ENCODE measurements around the gene ARFGEF3.
"Not testable (repeated sequence)": the region's sequence is repeated elsewhere in the genome, so short reads cannot be mapped to it uniquely, and the experiment has no call there.

ARFGEF3 gene

DNA sequence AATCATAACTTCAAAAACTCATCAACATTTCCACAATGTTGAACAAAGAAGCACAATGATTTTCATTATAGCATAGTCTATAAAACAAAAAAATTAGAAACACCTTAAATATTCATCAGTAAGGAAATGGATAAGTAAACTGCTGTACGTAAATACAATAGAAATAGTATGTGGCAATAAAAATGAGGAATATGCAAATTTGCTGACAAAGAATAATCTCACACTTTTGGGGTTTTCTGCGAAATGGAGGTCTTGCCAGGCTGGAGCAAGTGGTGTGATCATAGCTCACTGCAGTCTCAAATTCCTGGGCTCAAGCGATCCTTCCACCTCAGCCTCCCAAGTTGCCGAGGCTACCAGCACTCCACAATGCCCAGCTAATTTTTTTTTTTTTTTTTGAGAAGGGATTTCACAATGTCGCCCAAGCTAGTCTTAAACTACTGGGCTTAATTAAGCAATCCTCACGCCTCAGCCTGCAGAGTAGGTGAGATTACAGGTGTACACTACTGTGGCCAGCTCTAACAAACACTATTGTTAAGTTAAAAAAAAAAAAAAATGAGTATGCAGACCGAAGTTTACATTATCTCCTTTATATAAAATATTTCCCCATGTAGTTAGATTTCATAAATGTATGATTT is 157.1 kb downstream of the ARFGEF3 start:
- DNase-seq: no peak

DNA sequence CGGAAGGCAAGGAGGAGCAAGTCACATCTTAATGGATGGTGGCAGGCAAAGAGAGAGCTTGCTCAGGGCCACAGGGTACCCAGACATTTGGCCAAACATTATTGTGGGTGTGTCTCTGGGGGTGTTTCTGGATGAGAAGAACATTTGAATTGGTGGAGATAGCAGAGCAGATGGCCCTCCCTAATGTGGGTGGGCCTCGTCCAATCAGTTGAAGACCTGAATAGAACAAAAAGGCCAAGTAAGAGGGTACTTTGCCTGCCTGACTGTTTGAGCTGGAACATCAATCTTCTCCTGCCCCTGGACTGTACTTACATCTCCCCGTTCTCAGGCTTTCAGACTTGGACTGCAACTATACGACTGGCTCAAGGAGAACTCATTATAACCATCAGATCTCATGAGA is 160.2 kb downstream of the ARFGEF3 start:
- DNase-seq: no peak

DNA sequence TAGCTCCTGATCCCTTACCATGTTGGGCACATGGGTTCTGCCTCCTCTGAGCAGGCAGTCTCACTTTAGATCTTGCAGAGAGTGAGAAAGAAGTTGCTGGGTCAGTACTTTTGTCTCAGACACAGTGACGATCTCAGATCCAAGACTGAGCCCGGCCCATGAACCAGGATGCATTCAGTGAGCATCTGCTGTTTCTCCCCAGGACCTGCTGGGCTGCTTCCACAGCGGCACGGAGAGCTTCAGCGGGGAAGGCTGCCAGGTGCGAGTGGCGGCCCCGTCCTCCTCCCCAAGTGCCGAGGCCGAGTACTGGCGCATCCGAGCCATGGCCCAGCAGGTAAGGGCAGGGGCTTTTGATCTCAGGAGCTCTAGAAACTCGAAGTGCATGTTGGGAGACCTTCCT is 162.1 kb downstream of the ARFGEF3 start:
- DNase-seq: no peak

DNA sequence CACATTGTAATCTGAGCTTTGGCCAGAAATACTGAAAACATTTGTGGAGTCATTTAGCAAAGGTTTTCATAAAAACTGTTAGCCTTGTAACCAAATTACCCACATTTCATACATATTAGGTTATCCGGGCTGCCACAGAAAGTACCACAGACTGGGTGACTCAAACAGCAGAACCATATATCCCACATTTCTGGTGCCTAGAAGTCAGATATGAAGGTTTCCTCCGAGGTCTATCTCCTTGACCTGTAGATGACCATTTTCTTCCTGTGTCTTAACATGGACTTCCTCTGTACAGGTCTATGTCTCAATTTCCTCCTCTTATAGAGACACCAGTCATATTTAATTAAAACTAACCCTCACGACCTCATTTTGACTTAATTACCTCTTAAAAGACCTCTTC is 166.5 kb downstream of the ARFGEF3 start:
- DNase-seq: no peak

- DNase-seq: no peak
Measured at GRCh38 chr6:138330763-138331162, 169.0 kb downstream of the ARFGEF3 start.

- DNase-seq: no peak
Measured at GRCh38 chr6:138331444-138331843, 169.7 kb downstream of the ARFGEF3 start.

- no peak for DNase-seq
Measured at GRCh38 chr6:138331984-138332383, 170.2 kb downstream of the ARFGEF3 start.

GRCh38 chr6:138334000-138334399 is 172.3 kb downstream of the ARFGEF3 start:
- DNase-seq: no peak

DNA sequence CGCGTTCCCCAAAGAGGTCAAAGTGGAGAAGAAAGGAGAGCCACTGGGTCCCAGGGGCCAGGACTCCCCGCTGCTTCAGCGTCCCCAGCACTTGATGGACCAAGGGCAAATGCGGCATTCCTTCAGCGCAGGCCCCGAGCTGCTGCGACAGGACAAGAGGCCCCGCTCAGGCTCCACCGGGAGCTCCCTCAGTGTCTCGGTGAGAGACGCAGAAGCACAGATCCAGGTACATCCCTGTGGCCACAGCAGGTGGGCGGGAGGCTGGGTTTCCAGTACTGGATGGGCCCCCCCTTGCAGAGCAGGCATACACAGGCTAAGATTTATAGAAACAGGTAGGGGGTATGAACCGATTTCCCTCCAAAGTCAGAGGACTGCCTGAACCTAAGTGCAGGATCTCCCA is 173.2 kb downstream of the ARFGEF3 start:
- DNase-seq: no peak

DNA sequence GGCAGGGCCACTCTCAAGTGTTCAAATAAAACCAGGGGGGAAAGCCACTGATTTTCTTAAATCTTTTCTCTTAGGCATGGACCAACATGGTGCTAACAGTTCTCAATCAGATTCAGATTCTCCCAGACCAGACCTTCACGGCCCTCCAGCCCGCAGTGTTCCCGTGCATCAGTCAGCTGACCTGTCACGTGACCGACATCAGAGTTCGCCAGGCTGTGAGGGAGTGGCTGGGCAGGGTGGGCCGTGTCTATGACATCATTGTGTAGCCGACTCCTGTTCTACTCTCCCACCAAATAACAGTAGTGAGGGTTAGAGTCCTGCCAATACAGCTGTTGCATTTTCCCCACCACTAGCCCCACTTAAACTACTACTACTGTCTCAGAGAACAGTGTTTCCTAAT is 174.5 kb downstream of the ARFGEF3 start:
- no peak for DNase-seq

DNA sequence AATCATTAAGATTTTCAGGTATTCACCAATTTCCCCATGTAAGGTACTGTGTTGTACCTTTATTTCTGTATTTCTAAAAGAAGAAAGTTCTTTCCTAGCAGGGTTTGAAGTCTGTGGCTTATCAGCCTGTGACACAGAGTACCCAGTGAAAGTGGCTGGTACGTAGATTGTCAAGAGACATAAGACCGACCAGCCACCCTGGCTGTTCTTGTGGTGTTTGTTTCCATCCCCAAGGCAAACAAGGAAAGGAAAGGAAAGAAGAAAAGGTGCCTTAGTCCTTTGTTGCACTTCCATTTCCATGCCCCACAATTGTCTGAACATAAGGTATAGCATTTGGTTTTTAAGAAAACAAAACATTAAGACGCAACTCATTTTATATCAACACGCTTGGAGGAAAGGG is 175.3 kb downstream of the ARFGEF3 start:
- DNase-seq: no peak

- DNase-seq: no peak
Measured at GRCh38 chr6:138339024-138339423, 177.3 kb downstream of the ARFGEF3 start.

GRCh38 chr6:138341176-138341575 is 179.4 kb downstream of the ARFGEF3 start:
- DNase-seq: no peak

- no peak for DNase-seq
Measured at GRCh38 chr6:138343112-138343511, 181.4 kb downstream of the ARFGEF3 start.

DNA sequence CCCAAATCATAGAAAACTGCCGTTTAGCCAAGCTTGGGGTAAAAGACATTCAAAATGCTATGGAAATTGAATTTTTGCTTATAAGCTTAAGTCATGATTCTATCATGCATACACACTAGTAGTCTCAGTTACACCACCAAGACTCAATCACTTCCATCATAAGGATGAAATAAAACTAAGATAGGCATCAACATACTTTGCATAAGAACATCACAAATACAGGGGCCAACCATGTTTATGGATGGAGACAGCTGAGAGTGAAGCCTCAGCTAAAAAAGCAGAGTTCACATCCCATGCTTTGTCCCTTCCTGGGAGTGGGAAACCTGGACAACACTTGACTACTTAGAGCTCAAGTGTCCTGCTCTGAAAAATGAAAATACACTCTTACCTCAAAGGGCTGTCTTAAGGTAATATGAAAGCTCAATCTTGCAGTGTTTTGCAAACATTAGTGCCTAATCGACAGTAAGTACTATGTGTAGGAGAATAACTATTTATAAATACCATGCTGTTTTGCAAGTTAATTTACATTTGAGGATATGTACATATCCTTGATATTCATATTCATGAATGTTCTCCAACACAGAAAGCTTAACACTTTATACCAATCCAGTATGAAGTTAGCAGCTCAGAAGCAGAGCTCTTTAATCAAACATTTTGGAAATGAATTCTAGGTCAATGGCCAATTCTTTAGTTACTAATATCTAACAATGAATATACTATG is 184.0 kb downstream of the ARFGEF3 start:
- DNase-seq: no peak

GRCh38 chr6:138346302-138347195 is 184.8 kb downstream of the ARFGEF3 start:
- no peak for DNase-seq

GRCh38 chr6:138347864-138348263 is 186.1 kb downstream of the ARFGEF3 start:
- DNase-seq: no peak

GRCh38 chr6:138349891-138350290 is 188.2 kb downstream of the ARFGEF3 start:
- no peak for DNase-seq

DNA sequence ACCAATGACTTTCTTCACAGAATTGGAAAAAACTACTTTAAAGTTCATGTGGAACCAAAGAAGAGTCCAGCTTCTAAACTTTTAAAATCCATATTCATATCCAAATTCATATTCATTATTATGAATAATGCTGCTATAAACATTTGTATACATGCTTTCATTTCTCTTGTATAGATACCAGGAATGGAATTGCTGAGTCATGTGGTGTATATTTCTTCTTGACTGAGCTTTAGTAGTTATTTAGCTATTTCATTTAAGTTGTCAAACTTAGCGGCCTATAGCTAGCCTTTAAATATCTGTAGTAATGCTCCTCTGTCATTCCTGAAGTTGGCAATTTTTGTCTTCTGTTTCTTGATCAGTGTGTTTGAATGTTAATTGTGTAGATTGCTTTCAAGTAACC is 196.2 kb downstream of the ARFGEF3 start:
- DNase-seq: no peak

- DNase-seq: not testable (repeated sequence)
Measured at GRCh38 chr6:138368684-138369083, 206.9 kb downstream of the ARFGEF3 start.

- DNase-seq: no peak
Measured at GRCh38 chr6:138370631-138371451, 209.1 kb downstream of the ARFGEF3 start.

- DNase-seq: no peak
Measured at GRCh38 chr6:138371452-138371711, 209.6 kb downstream of the ARFGEF3 start.

GRCh38 chr6:138371720-138372119 is 210.0 kb downstream of the ARFGEF3 start:
- DNase-seq: no peak

Data from GDM1 (cell line).